ENCODE measurements around the gene CSTF2T.

- TF ChIP-seq NR3C1 (CRISPR knock-in tag; conservative IDR thresholded peaks at IDR 0.05; ENCODE audit: low read depth) (no peak), ZSCAN18 (CRISPR knock-in tag; IDR thresholded peaks at IDR 0.05) (no peak), CTCF (IDR thresholded peaks at IDR 0.05) (no peak), AFF4 (CRISPR knock-in tag; IDR thresholded peaks at IDR 0.05; ENCODE audit: borderline replicate concordance) (no peak), ZNF263 (CRISPR knock-in tag; IDR thresholded peaks at IDR 0.05; ENCODE audit: low read depth) (no peak), NR2C2 (CRISPR knock-in tag; IDR thresholded peaks at IDR 0.05) (no peak)
Measured at GRCh38 chr10:51708609-51709008, 9.2 kb upstream of the CSTF2T start.

Measured in WTC11 (cell line).